Endothelial cell of umbilical vein (primary cell): ENCODE data around the gene SLC4A5.

Experiments used
- CTCF ChIP-seq, 2 donors: IDR thresholded peaks; 1 replicate in 1 of 2; 2 replicates in 1 of 2; pipeline ENCODE4 v1.5.1; 2011; ENCODE audit warnings: low read length in 2 of 2, mild to moderate bottlenecking in 2 of 2, moderate library complexity in 2 of 2, control low read depth in 1 of 2, inconsistent platforms in 1 of 2, low read depth in 1 of 2; ENCODE audit not compliant: insufficient read depth in 1 of 2; ENCODE audit errors: extremely low read depth in 1 of 2
- EZH2 ChIP-seq: IDR thresholded peaks from 2 replicates; pipeline ENCODE4 v1.6.1; 2012; ENCODE audit warnings: borderline replicate concordance, low read depth, mild to moderate bottlenecking, moderate library complexity, low read length, inconsistent platforms; ENCODE audit not compliant: severe bottlenecking
- MYC ChIP-seq: IDR thresholded peaks from one replicate; pipeline ENCODE4 v1.6.1; 2011; ENCODE audit warnings: mild to moderate bottlenecking, low read depth, low read length
- POLR2A ChIP-seq: IDR thresholded peaks from 2 replicates; pipeline ENCODE4 v1.6.1; 2012; ENCODE audit warnings: low read depth, mild to moderate bottlenecking, control low read depth, low read length
- POLR2AphosphoS5 ChIP-seq: IDR thresholded peaks from 2 replicates; pipeline ENCODE4 v1.6.1; 2012; ENCODE audit warnings: low read depth, mild to moderate bottlenecking, control low read depth, low read length, moderate library complexity; ENCODE audit not compliant: insufficient read depth

DNA sequence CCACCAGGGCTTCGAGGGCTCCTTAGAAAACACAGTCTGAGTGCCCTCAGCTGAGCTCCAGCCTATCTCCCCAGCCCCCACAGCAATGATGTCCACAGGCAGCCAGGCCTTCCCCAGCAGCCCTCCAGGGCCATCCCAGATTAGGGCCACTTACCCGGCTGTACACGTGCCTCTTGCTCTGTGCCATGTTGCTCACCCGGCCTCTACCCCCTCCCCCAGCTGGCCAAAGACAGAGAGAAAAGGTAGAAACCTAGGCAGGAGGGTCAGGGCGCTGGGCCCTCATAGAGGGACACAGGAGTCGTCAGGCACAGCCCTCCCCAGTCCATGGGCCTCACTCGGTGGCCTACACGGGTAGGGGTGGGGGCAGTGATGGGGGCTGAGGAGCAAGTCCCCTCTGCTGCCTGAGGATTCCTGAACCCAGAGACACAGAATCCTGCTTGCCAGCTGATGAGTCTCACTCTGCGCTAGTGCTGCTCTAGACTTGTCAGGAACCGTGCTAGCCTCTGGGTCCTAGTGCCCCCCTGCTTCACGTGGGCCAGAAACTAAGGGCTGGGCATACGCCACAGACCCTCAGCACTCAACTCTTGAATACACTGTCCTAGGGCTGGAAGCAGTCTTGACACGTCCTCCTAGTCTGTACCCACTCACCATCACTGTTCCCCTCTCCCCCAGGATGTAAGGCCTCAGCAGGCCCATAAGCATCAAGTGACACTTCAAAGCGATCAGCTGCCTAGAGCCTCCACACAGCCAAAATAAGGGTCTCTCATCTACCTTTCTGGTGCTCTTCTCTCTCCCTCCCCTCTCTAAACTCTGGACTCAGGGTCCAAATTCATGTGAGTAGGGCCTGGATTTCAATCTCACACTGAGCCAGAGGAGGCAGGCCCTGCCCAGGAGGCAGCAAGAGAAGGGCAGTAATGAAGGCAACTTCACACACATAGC, 36.9 kb upstream of the SLC4A5 start, which contains the start of gene DCTN1:
- TF ChIP-seq CTCF (IDR thresholded peaks at IDR 0.05; ENCODE audit: extremely low read depth in 1 of 2, insufficient read depth in 1 of 2, low read depth in 1 of 2, low read length in 2 of 2) (no peak), POLR2AphosphoS5 (no peak), MYC (no peak), POLR2A (no peak), EZH2 (no peak)
